ENCODE data around the gene PLAGL1. TPM values are rescaled to one million over a fixed set of nuclear protein-coding genes. Genes with fewer than 3 reads are reported as not detected.

The PLAGL1 gene
- total and polyA plus RNA-seq, 2 of the 8 experiments (the other 6 are each of a cell fraction or from before 2014, with no cell fraction given): 0.94 to 1.1 TPM

DNA sequence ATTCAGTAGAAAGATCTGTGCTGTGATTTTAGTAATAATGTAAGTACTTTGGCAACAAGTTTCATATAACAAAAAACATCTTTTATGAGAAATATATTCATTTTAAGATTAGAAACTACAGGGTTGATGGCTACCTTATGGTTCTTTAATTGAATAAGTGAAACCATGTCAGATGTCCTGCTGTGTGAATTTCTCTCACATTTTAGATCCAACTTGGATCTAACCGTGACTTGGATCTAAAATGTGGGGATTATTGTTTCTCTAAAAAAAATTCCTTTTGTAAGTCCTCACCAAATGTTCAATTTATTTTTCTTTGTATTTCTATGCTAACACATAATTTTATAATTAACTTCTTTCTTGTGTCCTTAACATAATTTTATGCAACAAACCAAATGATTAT, 113.4 kb downstream of the PLAGL1 start (continued):
- TF ChIP-seq, protein P1, sequence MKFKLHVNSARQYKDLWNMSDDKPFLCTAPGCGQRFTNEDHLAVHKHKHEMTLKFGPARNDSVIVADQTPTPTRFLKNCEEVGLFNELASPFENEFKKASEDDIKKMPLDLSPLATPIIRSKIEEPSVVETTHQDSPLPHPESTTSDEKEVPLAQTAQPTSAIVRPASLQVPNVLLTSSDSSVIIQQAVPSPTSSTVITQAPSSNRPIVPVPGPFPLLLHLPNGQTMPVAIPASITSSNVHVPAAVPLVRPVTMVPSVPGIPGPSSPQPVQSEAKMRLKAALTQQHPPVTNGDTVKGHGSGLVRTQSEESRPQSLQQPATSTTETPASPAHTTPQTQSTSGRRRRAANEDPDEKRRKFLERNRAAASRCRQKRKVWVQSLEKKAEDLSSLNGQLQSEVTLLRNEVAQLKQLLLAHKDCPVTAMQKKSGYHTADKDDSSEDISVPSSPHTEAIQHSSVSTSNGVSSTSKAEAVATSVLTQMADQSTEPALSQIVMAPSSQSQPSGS (IDR thresholded peaks at IDR 0.05; ENCODE audit: low read length): no peak
- no peak for TF ChIP-seq SIRT6 (IDR thresholded peaks at IDR 0.05; ENCODE audit: low read length)
- no peak for TF ChIP-seq JUND (IDR thresholded peaks at IDR 0.05; ENCODE audit: low read length)
- TF ChIP-seq, protein P2, sequence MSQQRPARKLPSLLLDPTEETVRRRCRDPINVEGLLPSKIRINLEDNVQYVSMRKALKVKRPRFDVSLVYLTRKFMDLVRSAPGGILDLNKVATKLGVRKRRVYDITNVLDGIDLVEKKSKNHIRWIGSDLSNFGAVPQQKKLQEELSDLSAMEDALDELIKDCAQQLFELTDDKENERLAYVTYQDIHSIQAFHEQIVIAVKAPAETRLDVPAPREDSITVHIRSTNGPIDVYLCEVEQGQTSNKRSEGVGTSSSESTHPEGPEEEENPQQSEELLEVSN (IDR thresholded peaks at IDR 0.05): no peak
- no peak for TF ChIP-seq KDM1A (IDR thresholded peaks at IDR 0.05; ENCODE audit: borderline replicate concordance, low read length)
- TF ChIP-seq TBP (IDR thresholded peaks at IDR 0.05; ENCODE audit: low read depth, low read length): no peak
- no peak for TF ChIP-seq POLR2A (IDR thresholded peaks at IDR 0.05; ENCODE audit: control extremely low read depth in 1 of 2, low read depth in 2 of 2, low read length in 2 of 2)
- TF ChIP-seq, protein P3, sequence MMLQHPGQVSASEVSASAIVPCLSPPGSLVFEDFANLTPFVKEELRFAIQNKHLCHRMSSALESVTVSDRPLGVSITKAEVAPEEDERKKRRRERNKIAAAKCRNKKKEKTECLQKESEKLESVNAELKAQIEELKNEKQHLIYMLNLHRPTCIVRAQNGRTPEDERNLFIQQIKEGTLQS (IDR thresholded peaks at IDR 0.05; ENCODE audit: insufficient read depth, low read depth, low read length): no peak

Small RNA genes within 50 kb of the gene (small RNA-seq; reads per million reads assigned to genes)
- gene RF02143 (ENCODE audit: insufficient read depth): not detected

Other genes starting within 250 kb of the PLAGL1 start
- gene LTV1, start 164.9 kb downstream of the PLAGL1 start, total RNA-seq (2021; fragmentation: NEBNext Ultra II Directional; extraction: Animal tissue kit (Norgen Biotek cat#: 25700)): 43.1 and 46.9 TPM in 2 replicates
- gene LTV1, start 164.9 kb downstream of the PLAGL1 start, polyA plus RNA-seq (2011; rRNA removed): 5.6 and 8.0 TPM in 2 replicates
- not detected in 2 replicates for gene ZC2HC1B, start 143.8 kb downstream of the PLAGL1 start, total RNA-seq (2021; fragmentation: NEBNext Ultra II Directional; extraction: Animal tissue kit (Norgen Biotek cat#: 25700))
- gene ZC2HC1B, start 143.8 kb downstream of the PLAGL1 start, polyA plus RNA-seq (2011; rRNA removed): not detected in 2 replicates
- 195 and 206 TPM in 2 replicates for gene SF3B5, start 87.3 kb upstream of the PLAGL1 start, total RNA-seq (2021; fragmentation: NEBNext Ultra II Directional; extraction: Animal tissue kit (Norgen Biotek cat#: 25700))
- 588 and 624 TPM in 2 replicates for gene SF3B5, start 87.3 kb upstream of the PLAGL1 start, polyA plus RNA-seq (2011; rRNA removed)
- gene STX11, start 142.3 kb upstream of the PLAGL1 start, total RNA-seq (2021; fragmentation: NEBNext Ultra II Directional; extraction: Animal tissue kit (Norgen Biotek cat#: 25700)): 0.21 and 0.34 TPM in 2 replicates
- 0.15 and 0.20 TPM in 2 replicates for gene STX11, start 142.3 kb upstream of the PLAGL1 start, polyA plus RNA-seq (2011; rRNA removed)